ENCODE data around the gene MAN1C1.

Gene MAN1C1

GRCh38 chr1:25614501-25615171 is 2.0 kb upstream of the MAN1C1 start:
- DNase-seq, result no peak

GRCh38 chr1:25615172-25615541 is 1.4 kb upstream of the MAN1C1 start:
- no peak for DNase-seq

GRCh38 chr1:25615563-25616094 is 962 bp upstream of the MAN1C1 start:
- no peak for DNase-seq

GRCh38 chr1:25616987-25617624 is 515 bp downstream of the MAN1C1 start:
- DNase-seq, result no peak

GRCh38 chr1:25617625-25618432 is 1.2 kb downstream of the MAN1C1 start:
- no peak for DNase-seq

- no peak for DNase-seq
Measured at GRCh38 chr1:25618433-25618808, 1.8 kb downstream of the MAN1C1 start.

- peak; percentile 82 for DNase-seq
Measured at GRCh38 chr1:25619101-25619890, 2.7 kb downstream of the MAN1C1 start.

GRCh38 chr1:25620211-25620610 is 3.6 kb downstream of the MAN1C1 start:
- no peak for DNase-seq

- no peak for DNase-seq
Measured at GRCh38 chr1:25620701-25621350, 4.2 kb downstream of the MAN1C1 start.

GRCh38 chr1:25621876-25622275 is 5.3 kb downstream of the MAN1C1 start:
- DNase-seq, result no peak

GRCh38 chr1:25622531-25622930 is 5.9 kb downstream of the MAN1C1 start:
- no peak for DNase-seq

- no peak for DNase-seq
Measured at GRCh38 chr1:25623007-25623406, 6.4 kb downstream of the MAN1C1 start.

GRCh38 chr1:25623731-25624130 is 7.1 kb downstream of the MAN1C1 start:
- no peak for DNase-seq

GRCh38 chr1:25624156-25624555 is 7.6 kb downstream of the MAN1C1 start:
- DNase-seq, result no peak

- DNase-seq, result no peak
Measured at GRCh38 chr1:25624604-25625003, 8.0 kb downstream of the MAN1C1 start.

- DNase-seq, result no peak
Measured at GRCh38 chr1:25626018-25626417, 9.4 kb downstream of the MAN1C1 start.

GRCh38 chr1:25628741-25629421 is 12.3 kb downstream of the MAN1C1 start:
- DNase-seq, result no peak

- no peak for DNase-seq
Measured at GRCh38 chr1:25629836-25630235, 13.2 kb downstream of the MAN1C1 start.

GRCh38 chr1:25631750-25632485 is 15.3 kb downstream of the MAN1C1 start:
- DNase-seq, result no peak

GRCh38 chr1:25634066-25634465 is 17.5 kb downstream of the MAN1C1 start:
- no peak for DNase-seq

GRCh38 chr1:25634896-25635295 is 18.3 kb downstream of the MAN1C1 start:
- DNase-seq, result no peak

Measured in NCI-H1092 treated with DMSO at 0.1 percent for 48 hours (cell line).